Loucy (cell line): ENCODE measurements around the gene CLDN16.

Experiments
- H2AFZ ChIP-seq: fragments of 200-600 bp; sonication (generic); 2 replicates; pipeline ENCODE4 v1.6.0; 2016; ENCODE audit warnings: antibody characterized with exemption, mild to moderate bottlenecking, low read length, moderate library complexity
- H3F3A ChIP-seq: fragments of 200-600 bp; 2 replicates; pipeline ENCODE4 v1.6.0; 2016; ENCODE audit warnings: antibody characterized with exemption, low read depth, mild to moderate bottlenecking
- H3K27me3 ChIP-seq: fragments of 200-600 bp; sonication (generic); 2 replicates; pipeline ENCODE4 v1.6.1; 2014; ENCODE audit warnings: low read length, mild to moderate bottlenecking; ENCODE audit not compliant: insufficient read depth, poor library complexity, severe bottlenecking
- H3K36me3 ChIP-seq: fragments of 200-600 bp; sonication (generic); 2 replicates; pipeline ENCODE4 v1.6.1; 2016; ENCODE audit warnings: low read length; ENCODE audit not compliant: insufficient read depth
- H3K4me1 ChIP-seq: fragments of 200-600 bp; sonication (generic); 2 replicates; pipeline ENCODE4 v1.5.1; 2014; ENCODE audit warnings: low read length, mild to moderate bottlenecking; ENCODE audit not compliant: insufficient read depth, poor library complexity, severe bottlenecking
- H3K4me2 ChIP-seq: fragments of 200-600 bp; sonication (generic); 2 replicates; pipeline ENCODE4 v1.6.0; 2014; ENCODE audit warnings: antibody characterized with exemption, low read length, low read depth, mild to moderate bottlenecking; ENCODE audit not compliant: poor library complexity, severe bottlenecking
- H3K4me3 ChIP-seq: fragments of 200-600 bp; sonication (generic); 2 replicates; pipeline ENCODE4 v1.5.1; 2014; ENCODE audit warnings: low read length, mild to moderate bottlenecking, mixed read lengths; ENCODE audit not compliant: poor library complexity, severe bottlenecking
- H3K79me2 ChIP-seq: fragments of 200-600 bp; sonication (generic); 2 replicates; pipeline ENCODE4 v1.6.1; 2014; ENCODE audit warnings: low read length; ENCODE audit not compliant: insufficient read depth
- H3K9ac ChIP-seq: fragments of 200-600 bp; sonication (generic); 2 replicates; pipeline ENCODE4 v1.6.0; 2014; ENCODE audit warnings: mild to moderate bottlenecking, low read depth, low read length, moderate library complexity; ENCODE audit not compliant: poor library complexity, severe bottlenecking
- H3K9me2 ChIP-seq: fragments of 200-600 bp; sonication (generic); replicated peaks from 2 replicates; pipeline ENCODE4 v1.6.1; 2016; ENCODE audit warnings: low read depth, low read length, mixed read lengths
- H3K9me3 ChIP-seq: fragments of 200-600 bp; sonication (generic); 2 replicates; pipeline ENCODE4 v1.6.1; 2014; ENCODE audit warnings: mild to moderate bottlenecking, antibody characterized with exemption, low read length, low read depth; ENCODE audit not compliant: insufficient read depth
- H4K20me1 ChIP-seq: fragments of 200-600 bp; sonication (generic); 2 replicates; pipeline ENCODE4 v1.6.0; 2014; ENCODE audit warnings: antibody characterized with exemption, low read length, mild to moderate bottlenecking; ENCODE audit not compliant: insufficient read depth, poor library complexity, severe bottlenecking
- EZH2phosphoT487 ChIP-seq: fragments of 200-600 bp; IDR thresholded peaks from 2 replicates; pipeline ENCODE4 v1.6.1; 2018; ENCODE audit warnings: antibody characterized with exemption, mild to moderate bottlenecking, moderate library complexity, borderline replicate concordance
- TF ChIP-seq, protein P1 (sequence below): fragments of 200-600 bp; sonication (generic); conservative IDR thresholded peaks from 2 replicates; pipeline ENCODE4 v1.5.1; 2014; ENCODE audit warnings: mild to moderate bottlenecking, antibody characterized with exemption, low read length

Gene CLDN16

DNA sequence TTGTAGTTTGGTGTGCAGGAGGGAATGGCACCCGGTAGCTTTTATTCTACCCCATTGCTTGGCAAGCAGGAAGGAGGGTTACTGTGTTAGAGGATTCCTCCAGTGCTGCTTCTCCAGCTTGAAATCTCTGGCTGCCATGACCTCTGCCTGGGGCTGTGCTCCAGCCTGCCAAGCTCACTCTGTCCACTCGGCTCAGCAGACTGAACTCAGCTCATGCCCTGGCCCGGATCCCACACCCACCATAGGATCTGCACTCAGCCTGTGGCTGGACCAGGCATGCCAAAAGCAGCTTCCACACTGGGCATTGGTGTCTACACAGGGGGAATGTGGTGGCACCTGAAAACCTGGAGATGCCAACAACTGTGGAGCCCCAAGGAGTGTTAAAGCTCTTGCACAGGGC, 26.3 kb downstream of the CLDN16 start:
- no peak overlapping the region for H2AFZ ChIP-seq
- no peaks in the 10 kb centered on the region for H3K36me3 ChIP-seq
- H3K4me2 ChIP-seq, result no peak overlapping the region
- no peak overlapping the region for H3K9ac ChIP-seq
- H3K9me2 ChIP-seq, result no peaks in the 10 kb centered on the region
- no peak for TF ChIP-seq EZH2phosphoT487
- TF ChIP-seq, protein P1, sequence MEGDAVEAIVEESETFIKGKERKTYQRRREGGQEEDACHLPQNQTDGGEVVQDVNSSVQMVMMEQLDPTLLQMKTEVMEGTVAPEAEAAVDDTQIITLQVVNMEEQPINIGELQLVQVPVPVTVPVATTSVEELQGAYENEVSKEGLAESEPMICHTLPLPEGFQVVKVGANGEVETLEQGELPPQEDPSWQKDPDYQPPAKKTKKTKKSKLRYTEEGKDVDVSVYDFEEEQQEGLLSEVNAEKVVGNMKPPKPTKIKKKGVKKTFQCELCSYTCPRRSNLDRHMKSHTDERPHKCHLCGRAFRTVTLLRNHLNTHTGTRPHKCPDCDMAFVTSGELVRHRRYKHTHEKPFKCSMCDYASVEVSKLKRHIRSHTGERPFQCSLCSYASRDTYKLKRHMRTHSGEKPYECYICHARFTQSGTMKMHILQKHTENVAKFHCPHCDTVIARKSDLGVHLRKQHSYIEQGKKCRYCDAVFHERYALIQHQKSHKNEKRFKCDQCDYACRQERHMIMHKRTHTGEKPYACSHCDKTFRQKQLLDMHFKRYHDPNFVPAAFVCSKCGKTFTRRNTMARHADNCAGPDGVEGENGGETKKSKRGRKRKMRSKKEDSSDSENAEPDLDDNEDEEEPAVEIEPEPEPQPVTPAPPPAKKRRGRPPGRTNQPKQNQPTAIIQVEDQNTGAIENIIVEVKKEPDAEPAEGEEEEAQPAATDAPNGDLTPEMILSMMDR, result no peak
- H3K9me3 ChIP-seq, result no peaks in the 10 kb centered on the region
- no peaks in the 10 kb centered on the region for H4K20me1 ChIP-seq
- no peaks in the 10 kb centered on the region for H3F3A ChIP-seq
- H3K27me3 ChIP-seq, result no peaks in the 10 kb centered on the region
- H3K4me3 ChIP-seq, result no peak overlapping the region
- no peaks in the 10 kb centered on the region for H3K79me2 ChIP-seq
- no peaks in the 10 kb centered on the region for H3K4me1 ChIP-seq

GRCh38 chr3:190424108-190424477, 36.1 kb downstream of the CLDN16 start:
- Histone ChIP-seq H3K9me2 (no peaks in the 10 kb centered on the region), H3K4me2 (no peak overlapping the region), H3K9ac (no peak overlapping the region)

DNA sequence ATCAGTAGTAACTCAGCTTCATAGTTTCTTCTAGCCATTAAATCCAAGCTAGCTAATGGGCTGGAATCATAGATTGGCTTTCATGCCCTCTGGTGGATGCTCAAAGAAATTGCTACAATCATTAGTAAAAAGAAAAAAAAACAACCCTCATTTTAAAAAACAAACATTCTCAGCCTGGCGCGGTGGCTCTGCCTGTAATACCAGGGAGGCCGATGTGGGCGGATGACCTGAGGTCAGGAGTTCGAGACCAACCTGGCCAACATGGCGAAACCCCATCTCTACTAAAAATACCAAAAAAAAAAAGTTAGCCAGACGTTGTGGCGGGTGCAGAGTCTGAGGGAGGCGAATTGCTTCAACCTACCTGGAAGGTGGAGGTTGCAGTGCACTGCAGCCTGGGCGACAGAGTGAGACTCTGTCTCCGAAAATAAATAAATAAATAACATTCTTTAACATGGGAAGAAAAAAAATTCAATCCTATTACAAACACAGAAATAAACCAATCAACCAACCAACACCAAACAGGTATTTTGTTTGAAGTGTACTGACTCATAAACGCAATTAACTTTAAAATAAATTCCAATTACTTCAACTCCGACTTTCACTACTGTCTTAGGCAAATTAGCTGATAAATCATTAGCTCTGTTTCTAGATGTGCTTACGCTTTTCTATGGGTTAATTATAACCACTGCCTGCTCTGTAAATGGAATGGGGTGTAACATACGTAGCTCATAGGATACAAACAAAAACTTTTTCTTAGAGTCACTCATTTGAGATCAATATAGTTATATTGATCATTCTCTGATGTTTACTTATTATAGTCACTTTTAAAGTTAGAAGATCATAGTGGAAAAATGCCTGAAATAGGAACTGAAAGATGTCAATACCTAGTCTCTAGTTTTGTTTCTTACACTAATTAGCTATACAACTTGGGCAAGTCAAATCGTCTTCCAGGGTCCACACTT, 36.8 kb downstream of the CLDN16 start:
- no peaks in the 10 kb centered on the region for H3K27me3 ChIP-seq
- no peaks in the 10 kb centered on the region for H3K9me2 ChIP-seq
- H3K9me3 ChIP-seq, result no peaks in the 10 kb centered on the region
- no peaks in the 10 kb centered on the region for H3K4me1 ChIP-seq
- no peak overlapping the region for H3K4me3 ChIP-seq
- H3K9ac ChIP-seq, result no peak overlapping the region
- H3K79me2 ChIP-seq, result no peaks in the 10 kb centered on the region
- no peaks in the 10 kb centered on the region for H3F3A ChIP-seq
- TF ChIP-seq EZH2phosphoT487, result no peak
- TF ChIP-seq, protein P1, result peak; percentile 76
- no peak overlapping the region for H3K4me2 ChIP-seq
- H3K36me3 ChIP-seq, result no peaks in the 10 kb centered on the region
- no peak overlapping the region; the same call in 1 of the 2 replicates for H2AFZ ChIP-seq
- no peaks in the 10 kb centered on the region for H4K20me1 ChIP-seq

More at GRCh38 chr3:190424108-190424477, 36.1 kb downstream of the CLDN16 start:
- Histone ChIP-seq H3K79me2 (no peaks in the 10 kb centered on the region), H3F3A (no peaks in the 10 kb centered on the region), H4K20me1 (no peaks in the 10 kb centered on the region), H2AFZ (no peak overlapping the region), H3K9me3 (no peaks in the 10 kb centered on the region), H3K4me3 (no peak overlapping the region), H3K27me3 (no peaks in the 10 kb centered on the region), H3K4me1 (no peaks in the 10 kb centered on the region), H3K36me3 (no peaks in the 10 kb centered on the region)
- TF ChIP-seq EZH2phosphoT487, result no peak
- TF ChIP-seq, protein P1, result no peak
